Keratinocyte (primary cell): ENCODE measurements around the gene MDN1. TPM values are rescaled to one million over a fixed set of nuclear protein-coding genes. Genes with fewer than 3 reads are reported as not detected.

Experiments
- DNase-seq: peaks from one replicate; pipeline ENCODE4 v3.0.0-alpha.2; 2011; ENCODE audit warnings: low read depth, missing footprints, low spot score
- FAIRE-seq: peaks from 2 replicates; lab custom pipeline; 2011; peaks lifted over from hg19 to GRCh38; lab: Jason Lieb, UNC
- H2AFZ ChIP-seq: 2 replicates; pipeline ENCODE4 v1.6.0; 2012; ENCODE audit warnings: low read length, control low read depth, inconsistent platforms; ENCODE audit not compliant: control insufficient read depth
- H3K27ac ChIP-seq: 2 replicates; pipeline ENCODE4 v1.5.1; 2011; ENCODE audit warnings: low read length; ENCODE audit not compliant: control insufficient read depth, insufficient read depth
- H3K27me3 ChIP-seq: 3 replicates; pipeline ENCODE4 v1.6.0; 2011; ENCODE audit warnings: low read length; ENCODE audit not compliant: control insufficient read depth, insufficient read depth; ENCODE audit errors: extremely low read depth
- H3K36me3 ChIP-seq, 2 experiments: 2 replicates in 1 of 2; 3 replicates in 1 of 2; pipeline ENCODE4 v1.5.1; 2011; ENCODE audit warnings: low read length in 2 of 2, mild to moderate bottlenecking in 1 of 2; ENCODE audit not compliant: control insufficient read depth in 2 of 2, insufficient read depth in 2 of 2; ENCODE audit errors: extremely low read depth in 1 of 2
- H3K4me1 ChIP-seq: 3 replicates; pipeline ENCODE4 v1.5.1; 2011; ENCODE audit warnings: low read length; ENCODE audit not compliant: control insufficient read depth, insufficient read depth; ENCODE audit errors: extremely low read depth
- H3K4me2 ChIP-seq: 3 replicates; pipeline ENCODE4 v1.6.0; 2011; ENCODE audit warnings: low read depth, low read length; ENCODE audit not compliant: control insufficient read depth, insufficient read depth; ENCODE audit errors: extremely low read depth
- H3K4me3 ChIP-seq, 3 experiments: fragments of 200-600 bp in 1 of 3; sonication (generic) in 1 of 3; 2 replicates in 2 of 3; 3 replicates in 1 of 3; pipeline ENCODE4 v1.5.1; 2011 to 2016; ENCODE audit warnings: low read length in 3 of 3, mild to moderate bottlenecking in 3 of 3, control low read depth in 2 of 3, inconsistent platforms in 1 of 3, low read depth in 1 of 3, mixed read lengths in 1 of 3, mixed run types in 1 of 3, moderate library complexity in 1 of 3; ENCODE audit not compliant: control insufficient read depth in 2 of 3, insufficient read depth in 2 of 3; ENCODE audit errors: extremely low read depth in 1 of 3
- H3K79me2 ChIP-seq: 2 replicates; pipeline ENCODE4 v1.6.0; 2012; ENCODE audit warnings: low read length; ENCODE audit not compliant: control insufficient read depth, insufficient read depth
- H3K9ac ChIP-seq: 3 replicates; pipeline ENCODE4 v1.6.0; 2011; ENCODE audit warnings: low read length; ENCODE audit not compliant: control insufficient read depth, insufficient read depth; ENCODE audit errors: extremely low read depth
- H3K9me1 ChIP-seq: 3 replicates; pipeline ENCODE4 v1.6.0; 2011; ENCODE audit warnings: low read length; ENCODE audit not compliant: control insufficient read depth, insufficient read depth; ENCODE audit errors: extremely low read depth
- H3K9me3 ChIP-seq: 2 replicates; pipeline ENCODE4 v1.5.1; 2012; ENCODE audit warnings: low read depth, low read length; ENCODE audit not compliant: control insufficient read depth
- H4K20me1 ChIP-seq: 3 replicates; pipeline ENCODE4 v1.6.0; 2011; ENCODE audit warnings: low read length; ENCODE audit not compliant: control insufficient read depth, insufficient read depth; ENCODE audit errors: extremely low read depth
- CTCF ChIP-seq, 3 experiments: IDR thresholded peaks in 1 of 3; conservative IDR thresholded peaks in 1 of 3; optimal IDR thresholded peaks in 1 of 3; 2 replicates in 2 of 3; 3 replicates in 1 of 3; pipeline versions ENCODE3 to v1.5.1; 2011; ENCODE audit warnings: low read length in 3 of 3, mild to moderate bottlenecking in 3 of 3, moderate library complexity in 2 of 3, control low read depth in 1 of 3, inconsistent platforms in 1 of 3; ENCODE audit not compliant: insufficient read depth in 2 of 3; ENCODE audit errors: extremely low read depth in 1 of 3
- EZH2 ChIP-seq: IDR thresholded peaks from one replicate; pipeline ENCODE4 v1.6.1; 2012; ENCODE audit warnings: inconsistent platforms, mild to moderate bottlenecking, low read length, moderate library complexity
- dilution Hi-C: fragments of 300-500 bp; cut with MboI; formaldehyde crosslinking; loops from one replicate; pipeline ENCODE4 v1.7.0; 2020; ENCODE audit warnings: low sequenced_read_pairs; ENCODE audit not compliant: extremely low pct_ligation_motif_present
- polyA plus RNA-seq, 5 experiments: library from polyadenylated mRNA; depleted of rRNA in 3 of 5; stranded (reverse) in 3 of 5; stranded (forward) in 1 of 5; unstranded in 1 of 5; fragments of >200 nt; gene quantifications; 1 replicate in 1 of 5; 2 replicates in 3 of 5; 3 replicates in 1 of 5; pipeline versions ENCODE4 v1.2.1 to v1.2.3, GENCODE V29; 2011 to 2012; ENCODE audit warnings: missing spikeins in 2 of 5, low read depth in 1 of 5, low replicate concordance in 1 of 5

The MDN1 gene
- polyA plus RNA-seq, 1 donor (not counting 4 experiments of a cell fraction or from before 2014, with no cell fraction given), result 16.0 TPM

- H3K9me1 ChIP-seq, result no peaks in the 10 kb centered on the region
- no peak overlapping the region for H3K27ac ChIP-seq
- dilution Hi-C loops, result no loop called here
- no peak for FAIRE-seq
- H3K79me2 ChIP-seq, result no peaks in the 10 kb centered on the region
- H3K36me3 ChIP-seq, result peaks cover 4 to 15% of the 10 kb centered on the region in 2 experiments
- no peaks in the 10 kb centered on the region for H4K20me1 ChIP-seq
- no peak overlapping the region for H3K4me2 ChIP-seq
- H3K4me3 ChIP-seq, result no peak overlapping the region
- H3K4me1 ChIP-seq, result no peaks in the 10 kb centered on the region
- H3K27me3 ChIP-seq, result no peaks in the 10 kb centered on the region
- no peak overlapping the region for H3K9ac ChIP-seq
- DNase-seq, result no peak
- H3K9me3 ChIP-seq, result no peaks in the 10 kb centered on the region
- no peak overlapping the region for H2AFZ ChIP-seq
- TF ChIP-seq EZH2 (no peak), CTCF (optimal IDR thresholded peaks at IDR 0.05 in 1 of 3, IDR thresholded peaks at IDR 0.05 in 1 of 3, conservative IDR thresholded peaks at IDR 0.05 in 1 of 3; ENCODE audit: extremely low read depth in 1 of 3, insufficient read depth in 2 of 3, low read length in 3 of 3) (no peak)
Observed at GRCh38 chr6:89777455-89777854, 42.1 kb downstream of the MDN1 start.

DNA sequence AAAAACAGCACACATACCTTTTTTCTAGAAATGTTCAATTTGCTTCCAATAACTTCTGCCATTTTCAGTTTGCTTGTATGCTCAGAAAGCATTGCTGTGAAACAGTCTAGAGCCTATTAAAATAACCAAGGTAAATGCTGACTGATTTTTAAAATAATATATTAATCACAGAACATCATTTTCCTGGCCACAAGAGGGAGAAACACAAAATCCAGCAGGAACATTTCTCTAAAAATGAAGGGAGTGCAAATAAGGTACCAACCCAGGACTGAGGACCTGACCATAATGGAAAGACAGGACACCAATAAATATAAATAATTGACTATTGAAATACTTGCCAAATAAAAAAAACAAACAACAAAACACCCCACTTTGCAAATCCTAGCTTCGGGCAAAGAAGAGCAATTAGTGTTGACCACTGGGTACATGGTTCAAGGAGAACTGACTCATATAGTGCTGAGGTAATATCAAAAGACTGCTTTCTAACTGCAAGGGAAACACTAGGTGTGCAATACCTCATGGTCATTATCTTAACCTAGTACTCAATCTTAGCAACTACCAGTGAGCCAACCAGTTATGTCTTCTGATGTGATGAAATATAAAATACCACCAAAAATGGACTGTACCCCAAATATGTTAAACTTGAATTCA is 42.9 kb downstream of the MDN1 start:
- Histone ChIP-seq H3K27me3 (no peaks in the 10 kb centered on the region), H3K9me1 (no peaks in the 10 kb centered on the region), H3K36me3 (peaks cover 6 to 19% of the 10 kb centered on the region in 2 experiments), H3K79me2 (no peaks in the 10 kb centered on the region), H3K9me3 (no peaks in the 10 kb centered on the region), H3K4me1 (no peaks in the 10 kb centered on the region), H3K9ac (no peak overlapping the region), H2AFZ (no peak overlapping the region), H4K20me1 (no peaks in the 10 kb centered on the region), H3K4me3 (no peak overlapping the region), H3K27ac (no peak overlapping the region), H3K4me2 (no peak overlapping the region)
- dilution Hi-C loops, result no loop called here
- DNase-seq (no peak), FAIRE-seq (no peak)
- no peak for TF ChIP-seq CTCF (optimal IDR thresholded peaks at IDR 0.05 in 1 of 3, IDR thresholded peaks at IDR 0.05 in 1 of 3, conservative IDR thresholded peaks at IDR 0.05 in 1 of 3; ENCODE audit: extremely low read depth in 1 of 3, insufficient read depth in 2 of 3, low read length in 3 of 3)
- no peak for TF ChIP-seq EZH2
